ENCODE measurements around the gene IGFN1.
"Not testable (repeated sequence)": the region's sequence is repeated elsewhere in the genome, so short reads cannot be mapped to it uniquely, and the experiment has no call there.

IGFN1 gene

DNA sequence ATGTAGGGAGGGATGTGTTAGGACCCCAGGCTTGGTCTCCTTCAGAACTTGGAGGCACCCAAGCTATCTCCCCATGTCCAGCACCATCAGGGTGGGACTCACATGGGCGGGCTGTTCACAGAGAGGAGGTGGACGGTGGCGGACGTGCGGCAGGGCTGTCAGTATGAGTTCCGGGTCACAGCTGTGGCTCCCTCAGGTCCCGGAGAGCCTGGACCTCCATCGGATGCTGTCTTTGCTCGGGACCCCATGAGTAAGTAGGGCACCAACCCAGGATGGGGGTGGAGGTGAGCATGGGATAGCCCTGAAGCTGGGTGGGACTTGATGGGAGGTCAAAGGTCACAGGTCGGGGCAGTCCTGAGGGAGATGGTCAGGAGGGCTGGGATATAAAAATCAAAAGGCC, 27.8 kb downstream of the IGFN1 start:
- no peak for DNase-seq (ENCODE audit: low read depth)

DNA sequence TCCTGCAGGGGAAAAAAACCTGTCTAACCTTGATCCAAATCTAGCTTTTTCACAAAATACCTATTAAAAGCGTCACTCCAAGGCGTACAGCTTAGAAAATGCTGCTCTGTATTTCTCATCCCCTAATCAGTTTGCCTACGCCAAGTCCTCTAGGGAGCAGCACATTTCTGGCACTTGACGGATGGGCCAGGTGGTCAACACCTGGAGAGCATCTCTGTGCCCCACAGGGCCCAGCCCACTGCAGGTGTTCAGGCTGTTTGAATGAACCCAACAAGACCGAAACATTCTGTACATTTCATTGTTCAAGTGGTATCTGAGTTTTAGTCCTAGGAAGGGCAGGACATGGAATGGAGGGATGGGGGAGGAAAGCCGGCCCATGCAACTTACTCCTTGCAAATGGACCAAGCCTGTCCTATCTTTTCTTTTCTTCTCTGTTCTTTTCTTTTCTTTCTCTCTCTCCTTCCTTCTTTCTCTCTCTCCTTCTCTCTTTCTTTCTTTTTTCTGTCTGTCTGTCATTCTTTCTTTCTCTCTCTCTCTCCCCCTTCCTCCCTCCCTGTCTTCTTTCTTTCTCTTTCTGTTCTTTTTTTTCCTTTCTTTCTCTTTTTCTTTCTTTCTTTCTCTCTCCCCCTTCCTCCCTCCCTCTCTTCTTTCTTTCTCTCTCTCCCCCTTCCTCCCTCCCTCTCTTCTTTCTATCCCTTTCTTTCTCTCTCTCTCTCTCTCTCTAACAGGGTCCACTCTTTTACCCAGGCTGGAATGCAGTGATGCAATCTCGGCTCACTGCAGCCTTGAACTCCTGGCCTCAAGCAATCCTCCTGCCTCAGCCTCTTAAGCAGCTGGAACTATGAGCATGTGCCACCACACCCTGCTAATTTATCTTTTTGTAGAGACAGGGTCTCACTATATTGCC, 29.1 kb downstream of the IGFN1 start:
- no peak for DNase-seq (ENCODE audit: low read depth)

DNA sequence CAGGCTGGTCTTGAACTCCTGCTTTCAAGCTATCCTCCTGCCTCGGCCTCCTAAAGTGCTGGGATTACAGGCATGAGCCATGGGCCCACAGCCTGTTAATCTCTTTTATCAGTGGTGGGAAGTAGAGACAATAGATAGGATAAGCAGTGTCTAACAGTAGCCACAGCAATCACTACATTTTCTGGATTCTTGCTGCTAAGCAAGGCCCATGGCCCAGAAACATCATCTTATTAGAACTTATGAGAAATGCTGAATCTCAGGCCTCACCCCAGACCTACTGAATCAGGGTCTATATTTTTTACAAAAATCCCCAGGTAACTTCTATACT, 29.7 kb downstream of the IGFN1 start:
- DNase-seq (ENCODE audit: low read depth), result peak; percentile 4

DNA sequence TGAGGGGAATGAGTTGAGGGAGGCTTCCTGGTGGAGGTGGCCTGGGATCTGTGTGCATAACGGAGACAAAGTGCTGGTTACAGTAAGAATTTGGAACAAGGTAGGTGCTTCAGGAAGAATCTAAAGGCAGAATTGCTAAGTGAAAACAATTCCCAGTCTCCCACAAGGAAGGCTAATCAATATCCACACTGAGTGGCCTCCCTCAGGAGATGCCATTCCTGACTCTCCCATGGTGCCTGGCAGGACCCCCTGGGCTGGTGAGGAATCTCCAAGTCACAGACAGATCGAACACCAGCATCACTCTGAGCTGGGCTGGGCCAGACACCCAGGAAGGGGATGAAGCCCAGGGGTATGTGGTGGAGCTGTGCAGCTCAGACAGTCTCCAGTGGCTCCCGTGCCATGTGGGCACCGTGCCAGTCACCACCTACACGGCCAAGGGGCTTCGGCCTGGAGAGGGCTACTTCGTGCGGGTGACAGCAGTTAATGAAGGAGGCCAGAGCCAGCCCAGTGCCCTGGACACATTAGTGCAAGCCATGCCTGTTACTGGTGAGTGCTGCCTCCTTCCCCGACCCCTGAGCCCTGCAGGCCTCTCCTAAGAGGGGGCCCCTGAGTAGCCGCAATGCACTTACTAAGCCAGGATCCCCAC, 30.7 kb downstream of the IGFN1 start:
- no peak for DNase-seq (ENCODE audit: low read depth)

DNA sequence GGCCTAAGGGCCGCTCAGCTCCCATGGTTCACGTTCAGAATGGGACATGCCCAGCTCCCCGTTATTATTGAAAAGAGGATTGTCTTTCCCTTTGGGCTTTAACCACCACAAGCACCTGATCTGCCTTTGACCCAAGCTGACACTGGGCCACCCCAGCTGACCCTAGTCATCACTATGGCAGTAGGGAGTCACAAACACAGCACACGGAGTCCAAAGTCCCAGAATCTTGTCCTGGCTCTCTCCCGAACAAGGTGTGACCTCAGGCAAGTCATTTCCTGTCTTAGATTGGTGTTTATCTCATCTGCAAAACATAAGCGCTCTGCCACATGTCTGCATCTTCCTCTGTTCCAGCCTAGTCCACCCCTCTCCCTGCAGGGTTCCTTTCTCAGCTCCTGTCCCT, 31.5 kb downstream of the IGFN1 start:
- no peak for DNase-seq (ENCODE audit: low read depth)

DNA sequence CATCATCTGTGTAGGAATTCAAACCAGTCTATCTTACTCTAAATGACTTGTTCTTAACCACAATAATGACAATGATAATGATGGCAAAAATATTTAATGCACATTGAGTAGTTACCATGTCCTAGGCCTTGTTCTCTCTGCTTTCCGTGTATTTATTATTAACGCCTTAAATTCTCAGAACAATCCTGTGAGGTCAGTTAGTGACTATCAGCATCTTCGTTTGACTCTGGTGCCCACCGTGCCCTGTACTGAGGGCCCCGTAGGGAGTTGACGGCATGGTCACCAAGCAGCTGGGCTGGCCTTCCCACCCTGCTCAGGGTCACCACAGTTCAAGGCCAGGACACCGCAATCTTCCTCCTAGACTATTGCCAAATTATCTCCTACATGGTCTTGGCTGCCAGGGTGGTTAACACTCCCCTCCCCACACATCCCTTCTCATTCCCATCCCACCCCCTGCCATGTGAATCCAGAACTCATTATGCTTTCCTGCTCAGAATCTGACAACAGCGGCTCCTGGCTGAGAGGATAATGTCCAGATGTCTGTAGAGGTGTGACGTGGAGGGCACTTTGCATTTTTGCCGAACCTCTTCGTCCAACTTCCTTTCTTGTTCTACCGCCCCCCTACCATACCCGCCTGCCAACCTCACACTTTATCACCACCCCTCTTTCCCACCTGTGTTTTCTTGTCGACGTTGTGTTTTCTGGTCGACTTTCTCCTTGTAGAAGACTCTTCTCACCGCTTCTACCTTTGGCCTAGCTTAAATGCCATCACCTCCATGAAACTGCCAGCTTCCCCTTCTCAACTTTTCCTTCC, 33.4 kb downstream of the IGFN1 start:
- DNase-seq (ENCODE audit: low read depth), result no peak

DNA sequence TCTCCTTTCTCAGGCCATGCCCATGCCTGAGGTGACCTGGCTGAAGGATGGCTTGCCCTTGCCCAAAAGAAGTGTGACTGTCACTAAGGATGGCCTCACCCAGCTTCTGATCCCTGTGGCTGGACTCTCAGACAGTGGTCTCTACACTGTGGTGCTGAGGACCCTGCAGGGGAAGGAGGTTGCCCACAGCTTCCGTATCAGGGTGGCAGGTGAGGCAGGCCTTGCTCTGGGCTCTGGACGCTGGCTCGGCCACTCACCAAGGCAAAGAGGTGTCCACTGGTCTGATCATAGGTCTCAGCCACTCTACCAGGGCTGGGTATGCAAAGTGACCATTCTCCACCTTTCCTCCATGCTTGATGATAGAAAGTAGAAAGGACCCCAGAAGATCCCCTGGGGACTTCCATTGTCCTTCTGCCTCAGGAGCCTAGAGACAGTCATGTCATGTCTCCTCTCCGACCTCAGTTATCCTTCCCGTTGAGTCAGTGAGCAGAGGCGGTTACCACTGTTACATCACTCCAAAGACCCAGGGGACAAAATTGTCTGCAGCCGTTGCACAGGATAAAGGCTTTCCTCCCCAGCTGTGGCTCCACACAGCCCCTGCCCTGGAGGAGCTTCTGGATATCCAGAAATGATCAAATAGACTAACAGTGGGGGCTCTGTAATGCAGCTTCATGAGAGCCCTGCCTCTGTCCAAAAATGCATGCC, 34.2 kb downstream of the IGFN1 start:
- no peak for DNase-seq (ENCODE audit: low read depth)

DNA sequence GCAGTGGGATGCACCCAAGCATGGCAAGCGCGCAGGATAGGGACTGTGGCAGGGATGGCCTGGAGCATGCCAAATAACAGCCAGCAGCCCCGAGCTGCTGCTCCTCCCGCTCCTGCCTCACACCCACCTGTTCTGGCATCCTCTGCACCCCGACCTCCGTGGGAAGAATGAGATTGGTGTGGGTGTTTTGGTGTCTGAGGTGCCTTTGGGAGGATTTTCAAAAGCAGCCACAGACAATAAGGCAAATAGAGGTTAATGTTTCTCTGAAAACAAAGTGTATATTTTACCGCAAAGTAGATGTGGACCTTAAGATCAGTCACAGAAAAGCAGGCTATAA, 35.5 kb downstream of the IGFN1 start:
- no peak for DNase-seq (ENCODE audit: low read depth)

DNA sequence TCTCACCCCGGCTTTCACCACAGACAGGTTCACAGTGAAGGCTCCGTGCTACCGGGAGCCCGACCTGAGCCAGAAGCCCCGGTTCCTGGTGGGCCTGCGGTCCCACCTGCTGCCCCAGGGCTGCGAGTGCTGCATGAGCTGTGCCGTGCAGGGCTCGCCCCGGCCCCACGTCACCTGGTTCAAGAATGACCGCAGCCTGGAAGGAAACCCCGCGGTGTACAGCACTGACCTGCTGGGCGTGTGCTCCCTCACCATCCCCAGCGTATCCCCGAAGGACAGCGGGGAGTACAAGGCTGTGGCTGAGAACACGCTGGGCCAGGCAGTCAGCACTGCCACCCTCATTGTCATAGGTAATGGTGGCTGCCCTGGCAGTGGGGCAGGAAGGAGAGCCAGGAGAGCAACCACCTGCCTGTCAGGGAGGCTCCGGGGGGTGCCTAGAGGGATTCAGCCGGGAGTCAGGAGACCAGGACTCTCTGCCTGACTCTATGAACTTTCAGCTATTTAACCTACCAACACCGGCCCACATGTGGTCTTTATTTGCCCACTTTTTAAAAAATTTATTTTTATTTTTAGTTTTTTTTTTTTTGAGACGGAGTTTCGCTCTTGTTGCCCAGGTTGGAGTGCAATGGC, 36.4 kb downstream of the IGFN1 start:
- no peak for DNase-seq (ENCODE audit: low read depth)

DNA sequence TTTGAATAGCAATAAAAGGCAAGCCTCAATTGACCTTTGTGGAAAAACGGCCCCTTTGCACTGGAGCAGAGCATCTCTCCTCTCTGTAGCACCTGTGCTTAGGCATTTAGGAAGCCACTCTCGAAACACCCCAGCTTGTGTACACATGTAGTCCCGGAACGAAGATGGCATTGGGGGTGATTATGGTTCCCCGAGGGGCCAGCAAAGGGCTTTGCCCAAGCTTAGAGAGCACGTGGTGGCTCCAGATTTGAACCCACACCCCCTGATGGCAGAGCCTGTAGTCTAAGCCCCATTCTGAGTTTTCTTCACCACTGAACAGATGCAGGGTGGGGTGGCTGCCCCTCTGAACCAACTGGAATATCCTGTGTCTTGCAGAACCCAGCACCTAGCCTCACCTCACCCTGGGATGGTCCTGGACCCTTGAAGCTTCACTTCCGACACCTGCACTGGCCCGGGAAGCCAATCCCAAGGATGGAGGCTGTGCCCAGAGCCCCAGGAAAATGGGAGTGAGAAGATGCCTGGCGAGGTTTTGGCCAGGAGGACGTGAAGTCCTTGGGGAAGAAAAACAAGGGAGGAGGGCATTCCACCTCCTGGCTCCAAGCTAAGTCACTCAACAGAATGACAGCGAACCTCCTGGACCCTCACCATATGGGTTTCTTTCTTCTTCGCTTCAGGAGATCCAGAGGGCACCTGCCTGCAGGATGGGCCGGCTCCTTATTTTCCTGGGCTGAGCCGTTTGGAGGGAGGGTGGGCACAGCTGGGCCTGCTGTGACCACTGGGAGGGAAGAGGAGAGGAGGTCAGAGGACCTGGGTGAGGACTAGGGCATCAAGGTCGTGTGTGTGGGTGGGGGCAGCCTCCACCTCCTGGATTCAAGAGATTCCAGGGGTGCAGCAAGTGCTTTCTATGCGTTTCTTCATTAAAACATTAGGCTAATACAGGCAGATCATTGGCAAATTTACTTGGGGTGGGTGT, 37.7 kb downstream of the IGFN1 start:
- no peak for DNase-seq (ENCODE audit: low read depth)

DNA sequence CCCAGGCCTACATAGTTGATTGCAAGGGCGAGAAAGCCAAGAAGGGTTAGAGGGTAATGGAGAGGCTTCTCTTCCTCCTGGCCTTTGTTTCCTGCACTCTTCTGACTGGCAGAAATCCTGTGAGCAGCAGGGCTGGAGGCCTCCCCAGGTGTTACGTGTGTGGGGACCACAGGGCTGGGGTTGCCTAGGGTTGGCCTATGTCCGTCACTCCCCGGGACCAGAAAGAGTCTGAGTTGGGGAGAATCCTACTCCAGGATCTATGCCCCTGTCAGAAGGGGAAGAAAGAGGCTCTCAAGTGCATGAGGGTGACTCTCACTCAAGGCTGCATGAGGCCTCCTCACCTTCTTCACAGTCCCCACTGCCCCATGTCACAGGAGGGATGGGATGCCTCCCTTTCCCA, 38.5 kb downstream of the IGFN1 start:
- DNase-seq (ENCODE audit: low read depth), result no peak

DNA sequence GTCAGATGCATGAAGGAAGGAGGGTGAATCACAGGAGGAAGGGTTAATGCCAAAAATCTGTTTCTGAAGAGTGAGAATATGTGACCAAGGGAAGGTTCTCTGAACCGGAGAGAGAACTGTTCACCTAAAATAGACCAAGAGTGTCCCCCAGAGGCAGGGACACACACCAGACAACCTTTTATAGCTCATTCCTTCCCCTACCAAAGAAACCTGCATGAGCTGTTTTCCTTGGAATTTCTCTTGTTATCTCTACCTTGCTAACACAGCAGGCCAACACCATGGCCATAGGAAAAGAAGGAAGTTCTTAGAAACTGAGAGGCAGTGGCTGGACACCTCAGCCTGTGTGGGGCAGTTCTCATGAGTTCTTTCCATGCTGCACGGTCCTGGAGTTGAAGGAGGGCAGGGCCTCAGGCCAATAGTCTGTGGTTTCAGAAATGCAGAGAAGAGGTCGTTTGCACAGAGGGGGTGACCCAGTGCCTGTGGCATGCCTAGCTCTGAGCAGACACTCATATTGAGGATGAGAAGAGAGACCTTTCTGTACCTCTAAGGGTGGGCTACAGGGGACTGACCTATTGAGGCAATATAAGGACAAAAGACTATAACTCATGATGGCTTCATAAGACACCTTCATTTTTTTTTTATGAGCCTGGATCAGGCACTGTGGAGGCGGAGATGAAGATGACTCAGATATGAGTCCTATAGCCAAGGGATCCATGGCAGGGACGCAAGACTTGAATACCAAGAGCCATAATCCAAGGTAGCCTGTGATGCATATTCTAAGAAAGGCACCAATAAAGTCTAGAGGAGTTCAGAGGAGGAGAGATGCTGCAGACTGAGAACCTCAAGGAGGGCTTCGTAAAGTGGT, 39.4 kb downstream of the IGFN1 start:
- peak; percentile 19 for DNase-seq (ENCODE audit: low read depth)

DNA sequence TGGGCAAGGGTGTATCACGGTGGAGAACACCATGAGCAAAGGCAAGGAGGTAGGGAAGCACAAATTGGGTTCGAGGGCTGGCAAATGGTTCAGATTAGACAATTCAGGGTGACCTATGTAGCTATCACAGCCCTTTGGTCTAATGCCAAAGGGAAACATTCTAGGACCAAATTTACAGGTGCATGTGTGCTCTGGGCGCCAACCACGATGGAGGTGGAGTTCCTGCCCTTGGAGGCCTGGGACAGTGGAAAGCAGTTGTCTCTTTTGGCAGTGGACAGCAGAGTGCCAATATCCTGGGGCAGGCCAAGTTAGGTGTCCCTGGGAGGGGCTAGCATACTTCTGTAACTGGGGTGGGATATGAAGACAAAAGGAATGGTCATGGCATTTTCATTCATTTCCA, 40.1 kb downstream of the IGFN1 start:
- DNase-seq (ENCODE audit: low read depth), result no peak

DNA sequence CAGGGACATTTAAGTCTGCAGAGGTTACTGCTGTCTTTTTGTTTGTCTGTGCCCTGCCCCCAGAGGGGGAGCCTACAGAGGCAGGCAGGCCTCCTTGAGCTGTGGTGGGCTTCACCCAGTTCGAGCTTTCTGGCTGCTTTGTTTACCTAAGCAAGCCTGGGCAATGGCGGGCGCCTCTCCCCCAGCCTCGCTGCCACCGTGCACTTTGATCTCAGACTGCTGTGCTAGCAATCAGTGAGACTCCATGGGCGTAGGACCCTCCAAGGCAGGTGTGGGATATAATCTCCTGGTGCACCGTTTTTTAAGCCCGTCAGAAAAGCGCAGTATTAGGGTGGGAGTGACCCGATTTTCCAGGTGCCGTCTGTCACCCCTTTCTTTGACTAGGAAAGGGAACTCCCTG, 49.0 kb downstream of the IGFN1 start:
- DNase-seq (ENCODE audit: low read depth), result not testable (repeated sequence)

DNA sequence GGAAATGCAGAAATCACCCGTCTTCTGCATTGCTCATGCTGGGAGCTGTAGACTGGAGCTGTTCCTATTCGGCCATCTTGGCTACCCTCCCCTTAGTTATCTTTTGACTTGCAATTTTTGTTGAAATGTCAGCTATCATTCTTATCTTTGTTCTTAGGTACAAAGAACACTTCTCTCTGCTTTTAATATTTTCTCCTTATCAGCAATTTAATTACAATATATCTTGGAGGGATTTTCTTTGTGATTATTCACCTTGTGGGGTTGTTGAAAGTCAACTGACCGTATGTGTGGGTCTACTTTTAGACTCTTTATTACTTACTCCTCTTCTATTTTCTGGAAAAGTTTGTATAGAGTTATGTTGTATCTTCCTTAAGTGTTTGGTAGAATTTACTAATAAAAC, 49.5 kb downstream of the IGFN1 start:
- DNase-seq (ENCODE audit: low read depth), result no peak

DNA sequence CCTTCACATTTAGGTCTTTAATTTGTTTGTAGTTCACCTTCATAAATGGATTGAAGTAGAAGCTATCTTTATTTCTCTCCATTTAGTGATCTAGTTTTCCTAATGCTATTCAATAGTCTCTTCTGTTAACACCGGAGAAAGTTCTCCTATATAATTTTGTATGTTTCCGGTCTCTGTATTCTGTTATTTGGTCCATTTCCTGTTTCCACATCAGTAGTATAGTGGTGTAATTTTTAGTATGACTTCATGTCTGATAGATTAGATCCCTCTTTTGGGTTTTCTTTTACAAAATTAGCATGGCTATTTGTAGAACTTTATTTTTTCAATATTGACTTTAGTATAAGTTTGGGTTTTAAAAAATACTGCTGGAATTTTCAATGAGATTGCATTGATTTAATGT, 51.1 kb downstream of the IGFN1 start:
- no peak for DNase-seq (ENCODE audit: low read depth)

DNA sequence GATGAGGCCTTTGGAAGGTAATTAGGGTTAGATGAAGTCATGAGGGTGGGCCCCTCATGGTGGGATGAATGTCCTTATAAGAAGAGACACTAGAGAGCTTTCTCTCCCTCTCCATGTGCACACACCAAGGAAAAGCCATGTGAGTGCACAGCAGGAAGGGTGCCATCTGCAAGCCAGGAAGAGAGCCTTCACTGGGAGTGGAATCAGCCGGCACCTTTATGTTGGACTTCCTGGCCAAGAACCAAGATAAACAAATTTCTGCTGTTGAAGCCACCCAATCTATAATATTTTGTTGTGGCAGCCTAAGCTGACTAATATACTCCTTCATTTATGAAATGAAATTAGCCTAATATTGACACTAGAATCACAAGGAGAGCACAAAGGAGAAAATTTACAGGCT, 54.5 kb downstream of the IGFN1 start:
- no peak for DNase-seq (ENCODE audit: low read depth)

DNA sequence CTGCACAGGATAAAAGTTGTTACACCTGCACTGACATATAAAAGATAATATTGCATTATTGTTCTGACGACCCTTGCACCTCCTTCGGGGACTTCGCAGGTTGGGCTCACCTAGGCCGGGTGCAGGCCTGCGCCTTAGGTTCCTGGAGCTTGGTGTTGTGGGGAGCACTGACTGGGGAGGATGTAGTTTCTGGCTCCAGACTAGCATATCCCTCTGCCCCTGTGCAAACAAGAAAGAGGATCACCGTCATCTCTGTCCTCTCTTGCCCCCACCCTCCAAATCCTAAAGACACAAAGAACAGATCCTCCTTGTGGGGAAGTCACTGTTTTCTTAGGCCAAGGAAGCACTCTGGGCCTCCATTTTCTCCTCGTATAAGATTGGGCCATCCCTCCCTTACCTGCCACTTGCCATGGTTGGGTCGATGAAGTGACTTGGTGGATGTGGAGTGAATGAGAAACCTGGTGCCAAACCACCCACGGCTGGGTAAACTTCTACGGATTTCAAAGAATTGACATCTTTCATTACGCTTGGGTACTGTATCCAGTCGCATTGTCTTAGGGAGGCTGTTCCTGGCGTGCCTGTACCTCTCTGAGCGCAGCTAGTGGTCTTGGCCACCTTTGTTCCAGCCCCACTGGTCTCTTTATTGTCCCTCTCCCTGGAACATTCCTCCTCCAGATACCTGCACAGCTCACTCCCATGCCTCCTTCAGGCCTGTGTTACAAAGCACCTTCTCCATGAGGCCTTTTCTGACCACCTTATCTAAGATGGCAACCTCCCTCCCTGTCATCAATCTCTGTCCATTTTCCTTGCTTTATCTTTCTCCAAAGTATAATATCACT, 58.3 kb downstream of the IGFN1 start:
- DNase-seq (ENCODE audit: low read depth), result no peak

Data from amniotic epithelial cell (primary cell).